H1 (cell line): ENCODE results near the gene ZNF57. TPM values are rescaled to one million over a fixed set of nuclear protein-coding genes. Genes with fewer than 3 reads are reported as not detected.

ENCODE experiments used
- CTCF ChIA-PET: fragments of 300-600 bp; sonication (Branson Sonifier 250); formaldehyde crosslinking; loops from one replicate; lab custom pipeline; 2021; ENCODE audit not compliant: partially characterized antibody; lab: Charles Lee
- POLR2A ChIA-PET: fragments of 300-600 bp; sonication (Branson Sonifier 250); formaldehyde crosslinking; loops from one replicate; lab custom pipeline; 2021; ENCODE audit warnings: inconsistent platforms; ENCODE audit not compliant: partially characterized antibody; lab: Charles Lee
- DNase-seq, 2 experiments: peaks; one replicate each; pipeline versions ENCODE4 v3.0.0 to v3.0.0-alpha.2; 2010 to 2022; ENCODE audit warnings: low spot score in 2 of 2, low read depth in 1 of 2, mixed read lengths in 1 of 2
- FAIRE-seq: peaks from 2 replicates; lab custom pipeline; 2011; peaks lifted over from hg19 to GRCh38; lab: Jason Lieb, UNC
- H2AFZ ChIP-seq: 2 replicates; pipeline ENCODE4 v1.8.1; 2012; ENCODE audit warnings: low read length, inconsistent platforms
- H2AK5ac ChIP-seq: 2 replicates; pipeline ENCODE4 v1.6.1; 2013; ENCODE audit warnings: low read depth, low read length
- H2BK120ac ChIP-seq: replicated peaks from 2 replicates; pipeline ENCODE3; 2013; ENCODE audit warnings: low read depth, low read length, inconsistent platforms
- H2BK12ac ChIP-seq: 2 replicates; pipeline ENCODE4 v1.6.1; 2013; ENCODE audit warnings: low read depth, low read length
- H2BK15ac ChIP-seq: 2 replicates; pipeline ENCODE4 v1.6.1; 2013; ENCODE audit warnings: low read length
- H2BK20ac ChIP-seq: 2 replicates; pipeline ENCODE4 v1.6.1; 2013; ENCODE audit warnings: low read length
- H2BK5ac ChIP-seq: 2 replicates; pipeline ENCODE4 v1.6.1; 2013; ENCODE audit warnings: low read depth, low read length
- H3K14ac ChIP-seq: 2 replicates; pipeline ENCODE4 v1.6.1; 2013; ENCODE audit warnings: inconsistent platforms; ENCODE audit not compliant: insufficient read length
- H3K18ac ChIP-seq: 2 replicates; pipeline ENCODE4 v1.6.1; 2013; ENCODE audit warnings: low read length; ENCODE audit errors: extremely low read depth
- H3K23ac ChIP-seq: 2 replicates; pipeline ENCODE4 v1.6.1; 2013; ENCODE audit warnings: inconsistent platforms; ENCODE audit not compliant: insufficient read length
- H3K23me2 ChIP-seq: 2 replicates; pipeline ENCODE4 v1.6.1; 2013; ENCODE audit warnings: low read depth, low read length
- H3K27ac ChIP-seq: 2 replicates; pipeline ENCODE4 v1.6.1; 2011; ENCODE audit warnings: low read depth, low read length, inconsistent platforms
- H3K27me3 ChIP-seq, 4 experiments: replicated peaks in 1 of 4; 1 replicate in 1 of 4; 2 replicates in 3 of 4; pipeline versions ENCODE4 v1.6.1 to v1.8.1; 2011 to 2013; ENCODE audit warnings: low read length in 3 of 4, mild to moderate bottlenecking in 3 of 4, inconsistent platforms in 2 of 4, mixed read lengths in 2 of 4, moderate library complexity in 1 of 4; ENCODE audit not compliant: control insufficient read depth in 3 of 4, insufficient read depth in 3 of 4; ENCODE audit errors: extremely low read depth in 1 of 4
- H3K36me3 ChIP-seq, 4 experiments: 2 replicates each; pipeline versions ENCODE4 v1.6.1 to v1.8.1; 2011 to 2013; ENCODE audit warnings: mild to moderate bottlenecking in 4 of 4, low read length in 3 of 4, moderate library complexity in 2 of 4, control low read depth in 1 of 4, inconsistent platforms in 1 of 4; ENCODE audit not compliant: insufficient read depth in 4 of 4, control insufficient read depth in 2 of 4
- H3K4ac ChIP-seq: replicated peaks from 2 replicates; pipeline ENCODE3; 2013; ENCODE audit warnings: low read length, low read depth, mixed read lengths, inconsistent platforms; ENCODE audit not compliant: insufficient read length
- H3K4me1 ChIP-seq, 4 experiments: replicated peaks in 1 of 4; 1 replicate in 1 of 4; 2 replicates in 3 of 4; pipeline versions ENCODE4 v1.6.1 to v1.8.1; 2011 to 2013; ENCODE audit warnings: low read length in 3 of 4, inconsistent platforms in 2 of 4, mixed read lengths in 1 of 4; ENCODE audit not compliant: insufficient read depth in 4 of 4, control insufficient read depth in 3 of 4
- H3K4me2 ChIP-seq, 2 experiments: 2 replicates each; pipeline versions ENCODE4 v1.6.1 to v1.8.1; 2011 to 2013; ENCODE audit warnings: low read depth in 2 of 2, low read length in 2 of 2, control low read depth in 1 of 2, inconsistent platforms in 1 of 2, mild to moderate bottlenecking in 1 of 2; ENCODE audit not compliant: insufficient read depth in 1 of 2
- H3K4me3 ChIP-seq, 4 experiments: fragments of 200-600, 300-600 bp in 1 of 4; sonication (generic), shearing (Covaris generic), sonication (Bioruptor Twin) in 1 of 4; 2 replicates each; pipeline versions ENCODE4 v1.5.1 to v1.8.1; 2011 to 2016; ENCODE audit warnings: low read length in 4 of 4, low read depth in 3 of 4, control low read depth in 2 of 4, inconsistent platforms in 2 of 4, mild to moderate bottlenecking in 2 of 4, mixed read lengths in 1 of 4, moderate library complexity in 1 of 4; ENCODE audit not compliant: insufficient read depth in 2 of 4; ENCODE audit errors: extremely low read depth in 1 of 4
- H3K56ac ChIP-seq: replicated peaks from 2 replicates; pipeline ENCODE3; 2013; ENCODE audit warnings: low read depth, mild to moderate bottlenecking, mixed read lengths, low read length, inconsistent platforms; ENCODE audit not compliant: insufficient read length
- H3K79me1 ChIP-seq: 2 replicates; pipeline ENCODE4 v1.6.1; 2013; ENCODE audit warnings: low read depth, low read length, control low read depth
- H3K79me2 ChIP-seq, 2 experiments: 2 replicates each; pipeline versions ENCODE4 v1.6.1 to v1.8.1; 2012 to 2013; ENCODE audit warnings: low read length in 2 of 2, mild to moderate bottlenecking in 2 of 2, inconsistent platforms in 1 of 2; ENCODE audit not compliant: insufficient read depth in 2 of 2, control insufficient read depth in 1 of 2
- H3K9ac ChIP-seq, 4 experiments: replicated peaks in 1 of 4; 1 replicate in 1 of 4; 2 replicates in 3 of 4; pipeline versions ENCODE4 v1.6.1 to v1.8.1; 2011 to 2013; ENCODE audit warnings: low read depth in 3 of 4, low read length in 3 of 4, control low read depth in 2 of 4, mild to moderate bottlenecking in 2 of 4, moderate library complexity in 2 of 4, inconsistent platforms in 1 of 4; ENCODE audit errors: extremely low read depth in 1 of 4
- H3K9me3 ChIP-seq, 2 experiments: 2 replicates each; pipeline versions ENCODE4 v1.6.1 to v1.8.1; 2012 to 2013; ENCODE audit warnings: mild to moderate bottlenecking in 2 of 2, moderate library complexity in 2 of 2, control low read depth in 1 of 2, inconsistent platforms in 1 of 2, low read depth in 1 of 2, low read length in 1 of 2, mixed read lengths in 1 of 2; ENCODE audit not compliant: insufficient read depth in 2 of 2
- H4K20me1 ChIP-seq, 2 experiments: replicated peaks in 1 of 2; 2 replicates each; pipeline versions ENCODE3 to v1.8.1; 2011 to 2013; ENCODE audit warnings: inconsistent platforms in 2 of 2, low read length in 2 of 2, mild to moderate bottlenecking in 1 of 2; ENCODE audit not compliant: insufficient read depth in 2 of 2, control insufficient read depth in 1 of 2
- H4K5ac ChIP-seq: 2 replicates; pipeline ENCODE4 v1.6.1; 2013; ENCODE audit warnings: low read length, low read depth, mixed read lengths, inconsistent platforms; ENCODE audit not compliant: insufficient read length
- H4K8ac ChIP-seq: 2 replicates; pipeline ENCODE4 v1.8.0; 2013; ENCODE audit warnings: mild to moderate bottlenecking, moderate library complexity, low read length, inconsistent platforms; ENCODE audit not compliant: insufficient read depth; ENCODE audit errors: extremely low read depth
- H4K91ac ChIP-seq: replicated peaks from 2 replicates; pipeline ENCODE3; 2013; ENCODE audit warnings: low read length, mixed read lengths, inconsistent platforms; ENCODE audit not compliant: insufficient read length
- BRCA1 ChIP-seq: IDR thresholded peaks from 2 replicates; pipeline ENCODE4 v1.6.1; 2012; ENCODE audit warnings: low read depth, low read length, improper control_type of control experiment
- CBX8 ChIP-seq: fragments of 300-800, 300-1000 bp; sonication (generic); IDR thresholded peaks from 2 replicates; pipeline ENCODE4 v1.7.1; 2016; ENCODE audit warnings: low read depth, low read length, borderline replicate concordance
- CTBP2 ChIP-seq: IDR thresholded peaks from 2 replicates; pipeline ENCODE4 v1.7.0; 2011; ENCODE audit warnings: borderline replicate concordance, mild to moderate bottlenecking, moderate library complexity, mixed read lengths, low read length; ENCODE audit not compliant: insufficient read depth, insufficient read length
- JUN ChIP-seq: IDR thresholded peaks from 2 replicates; pipeline ENCODE4 v1.6.1; 2011; ENCODE audit warnings: low read depth, mild to moderate bottlenecking, improper control_type of control experiment, low read length
- MAFK ChIP-seq: IDR thresholded peaks from 2 replicates; pipeline ENCODE4 v1.6.1; 2012; ENCODE audit warnings: low read depth, mild to moderate bottlenecking, improper control_type of control experiment, low read length
- NANOG ChIP-seq: IDR thresholded peaks from 2 replicates; pipeline ENCODE4 v1.6.1; 2011; ENCODE audit warnings: low read length, low read depth, mild to moderate bottlenecking, inconsistent platforms; ENCODE audit not compliant: insufficient read depth, poor library complexity, severe bottlenecking
- POLR2A ChIP-seq, 2 experiments: IDR thresholded peaks; 1 replicate in 1 of 2; 2 replicates in 1 of 2; pipeline ENCODE4 v1.6.1; 2011; ENCODE audit warnings: low read depth in 2 of 2, low read length in 2 of 2, mild to moderate bottlenecking in 2 of 2; ENCODE audit errors: control extremely low read depth in 1 of 2
- RAD21 ChIP-seq, 2 experiments: IDR thresholded peaks in 1 of 2; conservative IDR thresholded peaks in 1 of 2; 2 replicates each; pipeline ENCODE4 v1.6.1; 2011; ENCODE audit warnings: low read depth in 2 of 2, low read length in 2 of 2, improper control_type of control experiment in 1 of 2, inconsistent platforms in 1 of 2, mild to moderate bottlenecking in 1 of 2, moderate library complexity in 1 of 2
- SIN3A ChIP-seq, 2 experiments: IDR thresholded peaks in 1 of 2; conservative IDR thresholded peaks in 1 of 2; 2 replicates each; pipeline ENCODE4 v1.6.1; 2011 to 2012; ENCODE audit warnings: low read length in 2 of 2, improper control_type of control experiment in 1 of 2, low read depth in 1 of 2, mild to moderate bottlenecking in 1 of 2
- SP2 ChIP-seq: IDR thresholded peaks from 2 replicates; pipeline ENCODE4 v1.6.1; 2012; ENCODE audit warnings: mild to moderate bottlenecking, low read length, inconsistent platforms
- SRF ChIP-seq: IDR thresholded peaks from 2 replicates; pipeline ENCODE4 v1.6.1; 2011; ENCODE audit warnings: mild to moderate bottlenecking, low read depth, low read length, moderate library complexity
- SUZ12 ChIP-seq: fragments of 200-600 bp; sonication (generic); IDR thresholded peaks from 2 replicates; pipeline ENCODE4 v1.6.1; 2012; ENCODE audit warnings: mild to moderate bottlenecking, inconsistent platforms, low read length, moderate library complexity, mixed read lengths
- TAF7 ChIP-seq: optimal IDR thresholded peaks from 2 replicates; pipeline ENCODE3; 2011; ENCODE audit warnings: low read depth, mild to moderate bottlenecking, inconsistent platforms, low read length, moderate library complexity, borderline replicate concordance
- TCF12 ChIP-seq: IDR thresholded peaks from 2 replicates; pipeline ENCODE4 v1.6.1; 2011; ENCODE audit warnings: low read depth, mild to moderate bottlenecking, low read length
- WGBS, 2 experiments: shearing (Covaris generic) in 1 of 2; methylation state at CpG; one replicate each; pipeline versions ENCODE4 v1.1.6 to v1.1.7; 2013 to 2015; ENCODE audit warnings: low lambda C conversion rate in 2 of 2, mixed read lengths in 2 of 2, inconsistent platforms in 1 of 2, low coverage in 1 of 2, missing lambda C conversion rate in 1 of 2; ENCODE audit not compliant: insufficient replicate concordance in 2 of 2, insufficient coverage in 1 of 2, insufficient read length in 1 of 2; ENCODE audit errors: extremely low coverage in 1 of 2, missing lambda C conversion rate in 1 of 2; 5-methylcytosine and 5-hydroxymethylcytosine counted together
- polyA plus RNA-seq, 7 experiments: library from polyadenylated mRNA; depleted of rRNA in 3 of 7; stranded (reverse) in 5 of 7; unstranded in 2 of 7; fragments of >200 nt in 5 of 7; fragments of 200-250 nt in 2 of 7; gene quantifications; 1 replicate in 5 of 7; 2 replicates in 1 of 7; 4 replicates in 1 of 7; pipeline versions ENCODE4 v1.2.1 to v1.2.3, GENCODE V29; 2011 to 2013; ENCODE audit warnings: missing spikeins in 2 of 7, mixed read lengths in 2 of 7
- total RNA-seq: library from RNA; stranded (reverse); fragmentation: NEBNext Ultra II Directional; extraction: Animal tissue kit (Norgen Biotek cat#: 25700); gene quantifications from 2 replicates; pipeline ENCODE4 v1.2.1, GENCODE V29; 2021

ZNF57 gene
- total and polyA plus RNA-seq, 2 of the 8 experiments (the other 6 are each of a cell fraction or from before 2014, with no cell fraction given): 4.9 to 8.9 TPM

DNA sequence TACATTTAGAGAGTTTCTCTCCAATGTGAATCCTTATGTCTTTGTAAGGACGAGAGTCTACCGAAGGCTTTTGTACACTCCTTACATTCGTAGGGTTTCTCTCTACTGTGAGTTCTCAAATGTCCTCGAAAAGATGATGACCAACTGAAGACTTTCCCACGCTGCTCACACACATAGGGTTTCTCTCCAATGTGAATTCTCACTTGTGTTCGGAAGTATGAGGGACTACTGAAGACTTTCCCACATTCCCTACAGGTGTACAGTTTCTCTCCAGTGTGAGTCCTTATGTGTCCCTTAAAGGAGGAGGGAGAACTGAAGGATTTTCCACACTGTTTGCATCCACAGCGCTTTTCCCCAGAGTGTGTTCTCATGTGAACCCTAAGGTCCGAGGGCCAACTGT is 4.0 kb upstream of the ZNF57 start:
- ChIA-PET CTCF (interaction anchor here (0.8 kb wide), 1 partner anchor 9 kb away, joined by 3 read pairs; no protein-coding TSS in a partner anchor), POLR2A (no interaction called here)
- no peak overlapping the region for H2BK12ac ChIP-seq
- H2BK20ac ChIP-seq: no peak overlapping the region
- H3K4me2 ChIP-seq: no peak overlapping the region
- no peak overlapping the region for H3K27ac ChIP-seq
- H3K9ac ChIP-seq: no peak overlapping the region
- no peaks in the 10 kb centered on the region; the same call in 1 of the 2 replicates for H3K79me1 ChIP-seq
- H3K23ac ChIP-seq: no peak overlapping the region
- H3K27me3 ChIP-seq: no peaks in the 10 kb centered on the region
- no peak for FAIRE-seq
- H2BK15ac ChIP-seq: no peak overlapping the region
- peaks cover 5% of the 10 kb centered on the region; the same call in 1 of the 2 replicates for H3K23me2 ChIP-seq
- H3K36me3 ChIP-seq: no peaks in the 10 kb centered on the region
- H4K8ac ChIP-seq: no peak overlapping the region
- no peaks in the 10 kb centered on the region for H4K20me1 ChIP-seq
- no peak overlapping the region for H3K4ac ChIP-seq
- H3K79me2 ChIP-seq: peaks cover 0 to 4% of the 10 kb centered on the region in 2 experiments; a peak in 2 of 4 replicates
- no peak for DNase-seq
- H4K5ac ChIP-seq: no peak overlapping the region
- peaks cover 9 to 25% of the 10 kb centered on the region in 2 experiments for H3K9me3 ChIP-seq
- H3K14ac ChIP-seq: no peak overlapping the region
- H3K18ac ChIP-seq: no peak overlapping the region
- H2BK5ac ChIP-seq: no peak overlapping the region
- H3K4me1 ChIP-seq: 0 out of 7 replicates have a peak, but pooled peaks cover 0 to under 1% (median 0%) of the 10 kb centered on the region in 4 experiments
- WGBS, 2 experiments: 69% methylated on average over 8 of the region's 8 CpGs; no CpG with 5 or more reads in 1 of the 2 experiments
- no peak overlapping the region for H3K4me3 ChIP-seq
- H2AK5ac ChIP-seq: no peak overlapping the region
- H4K91ac ChIP-seq: no peak overlapping the region
- H3K56ac ChIP-seq: no peak overlapping the region
- H2AFZ ChIP-seq: no peak overlapping the region
- H2BK120ac ChIP-seq: no peak overlapping the region
- TF ChIP-seq CTBP2 (no peak), SUZ12 (no peak), SRF (no peak), MAFK (no peak), POLR2A (IDR thresholded peaks at IDR 0.05; ENCODE audit: control extremely low read depth in 1 of 2, low read depth in 2 of 2, low read length in 2 of 2) (no peak), TAF7 (no peak), NANOG (no peak), BRCA1 (no peak), JUN (no peak), SIN3A (conservative IDR thresholded peaks at IDR 0.05 in 1 of 2, IDR thresholded peaks at IDR 0.05 in 1 of 2; ENCODE audit: low read depth in 1 of 2, low read length in 2 of 2) (no peak), TCF12 (no peak), RAD21 (IDR thresholded peaks at IDR 0.05 in 1 of 2, conservative IDR thresholded peaks at IDR 0.05 in 1 of 2; ENCODE audit: low read depth in 2 of 2, low read length in 2 of 2) (no peak), CBX8 (no peak), SP2 (no peak)
